ENCODE measurements around the gene SEC63.

DNA sequence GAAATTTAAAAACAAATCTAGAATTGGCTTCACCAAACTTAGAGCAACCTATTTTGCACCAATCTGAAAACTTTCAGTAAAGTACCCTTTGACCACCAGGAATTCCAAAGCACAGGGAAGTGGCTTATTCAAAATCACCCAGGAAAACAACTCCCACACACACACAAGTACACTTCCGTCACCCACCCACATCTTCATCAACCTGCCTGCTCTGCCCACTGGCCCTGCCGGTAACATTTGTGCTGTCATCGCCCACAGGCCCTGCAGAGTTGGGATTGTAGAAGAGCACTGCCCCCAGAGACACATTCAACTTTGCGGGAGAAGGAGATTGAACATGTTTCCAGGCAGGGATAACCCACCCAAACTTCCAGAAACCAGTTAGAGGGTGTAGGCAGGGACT is 114.6 kb downstream of the SEC63 start:
- TF ChIP-seq, protein P1, sequence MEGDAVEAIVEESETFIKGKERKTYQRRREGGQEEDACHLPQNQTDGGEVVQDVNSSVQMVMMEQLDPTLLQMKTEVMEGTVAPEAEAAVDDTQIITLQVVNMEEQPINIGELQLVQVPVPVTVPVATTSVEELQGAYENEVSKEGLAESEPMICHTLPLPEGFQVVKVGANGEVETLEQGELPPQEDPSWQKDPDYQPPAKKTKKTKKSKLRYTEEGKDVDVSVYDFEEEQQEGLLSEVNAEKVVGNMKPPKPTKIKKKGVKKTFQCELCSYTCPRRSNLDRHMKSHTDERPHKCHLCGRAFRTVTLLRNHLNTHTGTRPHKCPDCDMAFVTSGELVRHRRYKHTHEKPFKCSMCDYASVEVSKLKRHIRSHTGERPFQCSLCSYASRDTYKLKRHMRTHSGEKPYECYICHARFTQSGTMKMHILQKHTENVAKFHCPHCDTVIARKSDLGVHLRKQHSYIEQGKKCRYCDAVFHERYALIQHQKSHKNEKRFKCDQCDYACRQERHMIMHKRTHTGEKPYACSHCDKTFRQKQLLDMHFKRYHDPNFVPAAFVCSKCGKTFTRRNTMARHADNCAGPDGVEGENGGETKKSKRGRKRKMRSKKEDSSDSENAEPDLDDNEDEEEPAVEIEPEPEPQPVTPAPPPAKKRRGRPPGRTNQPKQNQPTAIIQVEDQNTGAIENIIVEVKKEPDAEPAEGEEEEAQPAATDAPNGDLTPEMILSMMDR (IDR thresholded peaks at IDR 0.05) = no peak
- TF ChIP-seq POLR2A (IDR thresholded peaks at IDR 0.05; ENCODE audit: low read depth) = no peak
- no peak for TF ChIP-seq POLR2AphosphoS5 (IDR thresholded peaks at IDR 0.05)

Measured in esophagus muscularis mucosa (tissue), 3 donors.